Measurements from ENCODE around the gene ZNF415. TPM values are rescaled to one million over a fixed set of nuclear protein-coding genes. Genes with fewer than 3 reads are reported as not detected.

ZNF415 gene
- total RNA-seq, 3 donors from 2014 or later: 0.33 to 0.46 (median 0.45) TPM

- H3K36me3 Mint-ChIP-seq (ENCODE audit: insufficient read depth): peaks cover 65% of the 10 kb centered on the region
- DNase-seq (no peak), ATAC-seq (no peak)
- H3K4me1 Mint-ChIP-seq (ENCODE audit: low read depth): peaks cover 2% of the 10 kb centered on the region
- peaks cover 5% of the 10 kb centered on the region for H3K9me3 Mint-ChIP-seq
- no peak overlapping the region for H3K4me3 Mint-ChIP-seq
- no peaks in the 10 kb centered on the region for H3K27me3 Mint-ChIP-seq (ENCODE audit: low read depth)
Measured at GRCh38 chr19:53092723-53093122, 40.0 kb downstream of the ZNF415 start.

- peaks cover 68% of the 10 kb centered on the region for H3K36me3 Mint-ChIP-seq (ENCODE audit: insufficient read depth)
- DNase-seq (no peak), ATAC-seq (no peak)
- H3K27me3 Mint-ChIP-seq (ENCODE audit: low read depth): no peaks in the 10 kb centered on the region
- no peak overlapping the region for H3K4me3 Mint-ChIP-seq
- peaks cover 9% of the 10 kb centered on the region for H3K9me3 Mint-ChIP-seq
- peaks cover 2% of the 10 kb centered on the region for H3K4me1 Mint-ChIP-seq (ENCODE audit: low read depth)
Measured at GRCh38 chr19:53091413-53092254, 41.1 kb downstream of the ZNF415 start.

- Mint-ChIP-seq H3K4me1 (ENCODE audit: low read depth) (peaks cover 2% of the 10 kb centered on the region), H3K4me3 (no peak overlapping the region), H3K9me3 (peaks cover 17% of the 10 kb centered on the region), H3K27me3 (ENCODE audit: low read depth) (no peaks in the 10 kb centered on the region), H3K36me3 (ENCODE audit: insufficient read depth) (peaks cover 81% of the 10 kb centered on the region)
- ATAC-seq: no peak
- DNase-seq: no peak
Measured at GRCh38 chr19:53088091-53088490, 44.6 kb downstream of the ZNF415 start.

GRCh38 chr19:53086949-53087348 lies 45.8 kb downstream of the ZNF415 start:
- peaks cover 19% of the 10 kb centered on the region for H3K9me3 Mint-ChIP-seq
- H3K4me1 Mint-ChIP-seq (ENCODE audit: low read depth): peaks cover 2% of the 10 kb centered on the region
- ATAC-seq (no peak), DNase-seq (no peak)
- no peaks in the 10 kb centered on the region for H3K27me3 Mint-ChIP-seq (ENCODE audit: low read depth)
- peaks cover 86% of the 10 kb centered on the region for H3K36me3 Mint-ChIP-seq (ENCODE audit: insufficient read depth)
- H3K4me3 Mint-ChIP-seq: no peak overlapping the region

GRCh38 chr19:53085496-53085895 lies 47.2 kb downstream of the ZNF415 start:
- no peak for ATAC-seq
- Mint-ChIP-seq H3K9me3 (peaks cover 32% of the 10 kb centered on the region), H3K4me1 (ENCODE audit: low read depth) (peaks cover 2% of the 10 kb centered on the region), H3K36me3 (ENCODE audit: insufficient read depth) (peaks cover 91% of the 10 kb centered on the region), H3K4me3 (no peak overlapping the region), H3K27me3 (ENCODE audit: low read depth) (no peaks in the 10 kb centered on the region)
- DNase-seq: no peak

- DNase-seq: no peak
- Mint-ChIP-seq H3K27me3 (ENCODE audit: low read depth) (no peaks in the 10 kb centered on the region), H3K4me3 (no peak overlapping the region), H3K36me3 (ENCODE audit: insufficient read depth) (peaks cover 91% of the 10 kb centered on the region), H3K4me1 (ENCODE audit: low read depth) (peaks cover 5% of the 10 kb centered on the region), H3K9me3 (peaks cover 46% of the 10 kb centered on the region)
- no peak for ATAC-seq
Measured at GRCh38 chr19:53082929-53083328, 49.8 kb downstream of the ZNF415 start.

GRCh38 chr19:53079313-53079924 lies 53.3 kb downstream of the ZNF415 start:
- no peak for ATAC-seq
- Mint-ChIP-seq H3K4me3 (no peak overlapping the region), H3K36me3 (ENCODE audit: insufficient read depth) (peaks cover 92% of the 10 kb centered on the region), H3K9me3 (peaks cover 53% of the 10 kb centered on the region), H3K4me1 (ENCODE audit: low read depth) (peaks cover 3% of the 10 kb centered on the region), H3K27me3 (ENCODE audit: low read depth) (no peaks in the 10 kb centered on the region)
- DNase-seq: no peak

- no peak overlapping the region for H3K4me3 Mint-ChIP-seq
- H3K27me3 Mint-ChIP-seq (ENCODE audit: low read depth): no peaks in the 10 kb centered on the region
- peaks cover 3% of the 10 kb centered on the region for H3K4me1 Mint-ChIP-seq (ENCODE audit: low read depth)
- ATAC-seq (no peak), DNase-seq (no peak)
- peaks cover 92% of the 10 kb centered on the region for H3K36me3 Mint-ChIP-seq (ENCODE audit: insufficient read depth)
- H3K9me3 Mint-ChIP-seq: peaks cover 57% of the 10 kb centered on the region
Measured at GRCh38 chr19:53078668-53079067, 54.0 kb downstream of the ZNF415 start.

- DNase-seq: no peak
- Mint-ChIP-seq H3K27me3 (ENCODE audit: low read depth) (no peaks in the 10 kb centered on the region), H3K4me3 (no peak overlapping the region), H3K9me3 (peaks cover 58% of the 10 kb centered on the region), H3K36me3 (ENCODE audit: insufficient read depth) (peaks cover 95% of the 10 kb centered on the region), H3K4me1 (ENCODE audit: low read depth) (peaks cover 3% of the 10 kb centered on the region)
- ATAC-seq: no peak
Measured at GRCh38 chr19:53076984-53077383, 55.7 kb downstream of the ZNF415 start.

- ATAC-seq: no peak
- Mint-ChIP-seq H3K27me3 (ENCODE audit: low read depth) (no peaks in the 10 kb centered on the region), H3K9me3 (peaks cover 47% of the 10 kb centered on the region), H3K4me1 (ENCODE audit: low read depth) (no peaks in the 10 kb centered on the region), H3K36me3 (ENCODE audit: insufficient read depth) (peaks cover 52% of the 10 kb centered on the region), H3K4me3 (no peak overlapping the region)
- no peak for DNase-seq
Measured at GRCh38 chr19:53068834-53069233, 63.9 kb downstream of the ZNF415 start.

- no peak for DNase-seq
- Mint-ChIP-seq H3K4me3 (no peak overlapping the region), H3K9me3 (peaks cover 49% of the 10 kb centered on the region), H3K27me3 (ENCODE audit: low read depth) (no peaks in the 10 kb centered on the region), H3K36me3 (ENCODE audit: insufficient read depth) (peaks cover 45% of the 10 kb centered on the region), H3K4me1 (ENCODE audit: low read depth) (no peaks in the 10 kb centered on the region)
- no peak for ATAC-seq
Measured at GRCh38 chr19:53068199-53068598, 64.5 kb downstream of the ZNF415 start.

GRCh38 chr19:53057904-53058580 lies 74.7 kb downstream of the ZNF415 start:
- no peak for DNase-seq
- no peaks in the 10 kb centered on the region for H3K4me1 Mint-ChIP-seq (ENCODE audit: low read depth)
- H3K27me3 Mint-ChIP-seq (ENCODE audit: low read depth): peaks cover 3% of the 10 kb centered on the region
- peaks cover 42% of the 10 kb centered on the region for H3K9me3 Mint-ChIP-seq
- H3K36me3 Mint-ChIP-seq (ENCODE audit: insufficient read depth): peaks cover 4% of the 10 kb centered on the region
- no peak for ATAC-seq
- no peak overlapping the region for H3K4me3 Mint-ChIP-seq

All from activated T-cell treated with anti-CD3 and anti-CD28 coated beads, Interleukin-2, amount 50 U/mL, for 4 hours (primary cell).